Measurements from ENCODE around the gene PPP2R5A. TPM values are rescaled to one million over a fixed set of nuclear protein-coding genes. Genes with fewer than 3 reads are reported as not detected.

The PPP2R5A gene
- total RNA-seq, 2 experiments from 2014 or later, result 28.0 to 36.0 TPM

GRCh38 chr1:212285685-212286555, 710 bp downstream of the PPP2R5A start:
- DNase-seq (ENCODE audit: low spot score), result peak; percentile 84
- Histone ChIP-seq H3K27ac (ENCODE audit: low read depth, low read length, poor library complexity, severe bottlenecking) (peak overlapping the region; percentile 81), H3K36me3 (ENCODE audit: insufficient read depth, low read length) (peaks cover 7% of the 10 kb centered on the region; the same call in 1 of the 2 replicates), H3K9me3 (ENCODE audit: low read length) (no peaks in the 10 kb centered on the region), H4K20me1 (ENCODE audit: insufficient read depth, low read length) (peaks cover 15% of the 10 kb centered on the region; the same call in 1 of the 2 replicates), H3K4me1 (ENCODE audit: insufficient read depth, low read length, poor library complexity, severe bottlenecking) (peaks cover 38% of the 10 kb centered on the region), H2AFZ (ENCODE audit: low read length) (peak overlapping the region; percentile 36), H3K4me2 (ENCODE audit: low read length) (peak overlapping the region; percentile 78), H3K9me2 (ENCODE audit: insufficient read depth, low read length) (no peaks in the 10 kb centered on the region), H3K79me2 (ENCODE audit: insufficient read depth, low read depth, low read length) (peaks cover 46% of the 10 kb centered on the region), H3K4me3 (ENCODE audit: low read depth, low read length, poor library complexity, severe bottlenecking) (peak overlapping the region; percentile 80)
- intact Hi-C loops (cut with micrococcal nuclease; ENCODE audit: unreplicated experiment), result loop anchor here (1.0 to 10.0 kb wide), 8 partner anchors 169 to 1029 kb away; partner anchors contain the start of genes DTL, INTS7, LPGAT1 and NEK2
- no TSS peak for BruUV-seq (replicated peaks)
- ChIA-PET POLR2A (interaction anchor here (0.5 to 1.8 kb wide), 12 partner anchors 9 to 268 kb away, joined by 3 to 14 read pairs (median 4); partner anchors contain the start of genes DTL and INTS7), CTCF (ENCODE audit: unreplicated experiment) (interaction anchor here (0.6 to 2.1 kb wide), 8 partner anchors 26 to 608 kb away, joined by 3 to 13 read pairs (median 4); no protein-coding TSS in a partner anchor)
- TF ChIP-seq CTCF (conservative IDR thresholded peaks at IDR 0.05; ENCODE audit: low read length), result no peak

- H3K9me3 ChIP-seq (ENCODE audit: low read length), result no peaks in the 10 kb centered on the region
- H3K9me2 ChIP-seq (ENCODE audit: insufficient read depth, low read length), result no peaks in the 10 kb centered on the region
- H3K4me3 ChIP-seq (ENCODE audit: low read depth, low read length, poor library complexity, severe bottlenecking), result peak overlapping the region; percentile 80
Observed at GRCh38 chr1:212286556-212287131, 1.4 kb downstream of the PPP2R5A start.

More at GRCh38 chr1:212286556-212287131, 1.4 kb downstream of the PPP2R5A start:
- Histone ChIP-seq H3K27ac (ENCODE audit: low read depth, low read length, poor library complexity, severe bottlenecking) (peak overlapping the region; percentile 81), H3K79me2 (ENCODE audit: insufficient read depth, low read depth, low read length) (peaks cover 54% of the 10 kb centered on the region), H3K4me2 (ENCODE audit: low read length) (peak overlapping the region; percentile 78), H4K20me1 (ENCODE audit: insufficient read depth, low read length) (peaks cover 22% of the 10 kb centered on the region), H2AFZ (ENCODE audit: low read length) (peak overlapping the region; percentile 36), H3K4me1 (ENCODE audit: insufficient read depth, low read length, poor library complexity, severe bottlenecking) (peaks cover 45% of the 10 kb centered on the region), H3K36me3 (ENCODE audit: insufficient read depth, low read length) (peaks cover 7% of the 10 kb centered on the region; the same call in 1 of the 2 replicates)
- no peak for DNase-seq (ENCODE audit: low spot score)
- ChIA-PET CTCF (ENCODE audit: unreplicated experiment) (interaction anchor here (0.5 to 2.1 kb wide), 5 partner anchors 84 to 606 kb away, joined by 3 to 6 read pairs (median 3); no protein-coding TSS in a partner anchor), POLR2A (interaction anchor here (0.7 to 1.8 kb wide), 9 partner anchors 8 to 251 kb away, joined by 3 to 14 read pairs (median 4); partner anchors contain the start of genes DTL and INTS7)
- intact Hi-C loops (cut with micrococcal nuclease; ENCODE audit: unreplicated experiment), result loop anchor here (5.0 to 10.0 kb wide), 6 partner anchors 168 to 1029 kb away; partner anchors contain the start of genes LPGAT1, RCOR3 and TRAF5
- TF ChIP-seq CTCF (conservative IDR thresholded peaks at IDR 0.05; ENCODE audit: low read length), result no peak
- no peak for TF ChIP-seq EZH2phosphoT487 (IDR thresholded peaks at IDR 0.05; ENCODE audit: borderline replicate concordance, low read depth, low read length)
- BruUV-seq (replicated peaks), result no TSS peak
